Peyer's patch (tissue), 4 donors: Measurements from ENCODE around the gene ZFY. TPM values are rescaled to one million over a fixed set of nuclear protein-coding genes. Genes with fewer than 3 reads are reported as not detected.

ENCODE experiments used
- DNase-seq, 3 donors: peaks; one replicate each; pipeline ENCODE4 v3.0.0-alpha.2; 2017 to 2019
- H3K27ac ChIP-seq, 4 donors: fragments of 200-600 bp; sonication (generic); one replicate each; pipeline ENCODE4 v1.5.1; 2016 to 2019
- H3K27me3 ChIP-seq, 2 donors: fragments of 200-600 bp; sonication (generic); one replicate each; pipeline ENCODE4 v1.5.1; 2019
- H3K36me3 ChIP-seq, 3 donors: fragments of 200-600 bp; sonication (generic); one replicate each; pipeline ENCODE4 v1.5.1; 2016 to 2019
- H3K4me1 ChIP-seq, 4 donors: fragments of 200-600 bp; sonication (generic); one replicate each; pipeline ENCODE4 v1.5.1; 2016 to 2019
- H3K4me3 ChIP-seq, 4 donors: fragments of 200-600 bp; sonication (generic); 1 replicate in 3 of 4; 2 replicates in 1 of 4; pipeline ENCODE4 v1.5.1; 2016 to 2019; ENCODE audit warnings: mild to moderate bottlenecking in 1 of 4
- H3K9me3 ChIP-seq, 4 donors: fragments of 200-600 bp; sonication (generic); one replicate each; pipeline ENCODE4 v1.5.1; 2016 to 2019; ENCODE audit warnings: mild to moderate bottlenecking in 1 of 4
- POLR2A ChIP-seq, 2 donors: fragments of 450-650 bp; IDR thresholded peaks; one replicate each; pipeline ENCODE4 v1.5.1; 2017; ENCODE audit warnings: antibody characterized with exemption in 2 of 2, mild to moderate bottlenecking in 2 of 2, moderate library complexity in 2 of 2
- total RNA-seq, 4 donors: library from RNA; depleted of rRNA; stranded (reverse); fragments of >200 nt; gene quantifications; one replicate each; pipeline ENCODE4 v1.1.0, GENCODE V29; 2016
- TF ChIP-seq, protein P1 (sequence below), 6 experiments: fragments of 450-650 bp in 4 of 6; fragments of 200-600 bp in 2 of 6; sonication (generic) in 1 of 6; IDR thresholded peaks; one replicate each; pipeline ENCODE4 v1.5.1; 2017 to 2019; ENCODE audit warnings: antibody characterized with exemption in 6 of 6, mild to moderate bottlenecking in 3 of 6, moderate library complexity in 1 of 6

ZFY gene
- total RNA-seq, 4 donors from 2014 or later = 15.8 to 16.0 TPM; not detected in 2

DNA sequence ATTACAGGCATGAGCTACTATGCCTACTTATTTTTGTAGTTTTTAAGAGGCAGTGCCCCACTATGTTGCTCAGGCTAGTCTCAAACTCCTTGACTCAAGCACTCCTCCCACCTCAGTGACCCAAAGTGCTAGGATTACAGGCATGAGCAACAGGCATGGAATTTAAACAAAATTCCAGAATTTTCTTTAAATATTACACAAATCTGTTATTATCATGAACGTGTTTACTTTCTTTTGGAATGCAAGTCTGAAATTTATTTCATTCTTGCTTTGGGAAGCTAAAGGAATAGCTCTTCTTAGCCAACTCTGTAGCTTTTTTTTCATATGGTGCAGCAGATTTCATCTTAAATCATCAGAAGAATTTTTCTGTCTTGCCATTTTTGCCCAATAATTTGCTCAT lies 27.8 kb upstream of the ZFY start:
- H3K36me3 ChIP-seq = no peaks in the 10 kb centered on the region
- no peaks in the 10 kb centered on the region for H3K9me3 ChIP-seq
- no peak for DNase-seq
- H3K4me1 ChIP-seq = no peaks in the 10 kb centered on the region
- TF ChIP-seq, protein P1, sequence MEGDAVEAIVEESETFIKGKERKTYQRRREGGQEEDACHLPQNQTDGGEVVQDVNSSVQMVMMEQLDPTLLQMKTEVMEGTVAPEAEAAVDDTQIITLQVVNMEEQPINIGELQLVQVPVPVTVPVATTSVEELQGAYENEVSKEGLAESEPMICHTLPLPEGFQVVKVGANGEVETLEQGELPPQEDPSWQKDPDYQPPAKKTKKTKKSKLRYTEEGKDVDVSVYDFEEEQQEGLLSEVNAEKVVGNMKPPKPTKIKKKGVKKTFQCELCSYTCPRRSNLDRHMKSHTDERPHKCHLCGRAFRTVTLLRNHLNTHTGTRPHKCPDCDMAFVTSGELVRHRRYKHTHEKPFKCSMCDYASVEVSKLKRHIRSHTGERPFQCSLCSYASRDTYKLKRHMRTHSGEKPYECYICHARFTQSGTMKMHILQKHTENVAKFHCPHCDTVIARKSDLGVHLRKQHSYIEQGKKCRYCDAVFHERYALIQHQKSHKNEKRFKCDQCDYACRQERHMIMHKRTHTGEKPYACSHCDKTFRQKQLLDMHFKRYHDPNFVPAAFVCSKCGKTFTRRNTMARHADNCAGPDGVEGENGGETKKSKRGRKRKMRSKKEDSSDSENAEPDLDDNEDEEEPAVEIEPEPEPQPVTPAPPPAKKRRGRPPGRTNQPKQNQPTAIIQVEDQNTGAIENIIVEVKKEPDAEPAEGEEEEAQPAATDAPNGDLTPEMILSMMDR (IDR thresholded peaks at IDR 0.05) = no peak
- TF ChIP-seq POLR2A (IDR thresholded peaks at IDR 0.05) = no peak
- no peak overlapping the region for H3K27ac ChIP-seq
- no peaks in the 10 kb centered on the region for H3K27me3 ChIP-seq
- no peak overlapping the region for H3K4me3 ChIP-seq

DNA sequence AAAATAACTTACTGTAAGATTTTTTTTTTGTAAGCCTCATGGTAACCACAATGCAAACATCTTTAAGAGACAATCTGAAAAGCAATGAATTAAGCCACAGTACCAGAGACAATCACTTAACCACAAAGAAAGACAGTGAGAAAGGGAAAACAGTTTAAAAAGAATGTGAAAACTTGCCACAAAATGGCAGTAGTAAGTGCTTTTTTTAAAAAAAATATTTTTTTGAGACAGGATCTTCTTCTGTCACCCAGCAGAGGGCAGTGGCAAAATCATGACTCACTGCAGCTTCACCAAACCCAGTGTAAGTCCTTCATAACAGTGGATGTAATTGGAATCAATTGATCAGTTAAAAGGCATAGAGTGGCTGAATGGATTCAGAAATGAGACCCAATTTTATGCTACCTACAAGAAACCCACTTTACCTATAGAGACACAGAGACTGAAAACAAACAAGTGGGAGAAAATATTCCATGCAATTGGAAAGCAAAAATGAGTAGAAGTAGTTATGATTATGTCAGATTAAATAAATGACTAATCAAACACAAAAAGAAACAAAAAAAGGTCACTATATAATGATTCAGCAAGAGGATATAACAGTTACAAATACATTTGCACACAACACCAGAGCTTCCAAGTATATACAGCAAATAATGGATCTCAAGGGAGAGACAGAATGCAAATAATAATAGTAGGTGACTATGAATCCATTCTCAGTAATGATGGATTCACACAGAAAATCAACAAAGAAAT lies 21.9 kb upstream of the ZFY start:
- no peak for DNase-seq
- Histone ChIP-seq H3K36me3 (no peaks in the 10 kb centered on the region), H3K27ac (no peak overlapping the region), H3K9me3 (no peaks in the 10 kb centered on the region), H3K4me3 (no peak overlapping the region), H3K27me3 (no peaks in the 10 kb centered on the region), H3K4me1 (no peaks in the 10 kb centered on the region)
- TF ChIP-seq POLR2A (IDR thresholded peaks at IDR 0.05) = no peak
- TF ChIP-seq, protein P1 (IDR thresholded peaks at IDR 0.05) = peak in 3 of 6 experiments; percentile 29 to 48 (median 38)

DNA sequence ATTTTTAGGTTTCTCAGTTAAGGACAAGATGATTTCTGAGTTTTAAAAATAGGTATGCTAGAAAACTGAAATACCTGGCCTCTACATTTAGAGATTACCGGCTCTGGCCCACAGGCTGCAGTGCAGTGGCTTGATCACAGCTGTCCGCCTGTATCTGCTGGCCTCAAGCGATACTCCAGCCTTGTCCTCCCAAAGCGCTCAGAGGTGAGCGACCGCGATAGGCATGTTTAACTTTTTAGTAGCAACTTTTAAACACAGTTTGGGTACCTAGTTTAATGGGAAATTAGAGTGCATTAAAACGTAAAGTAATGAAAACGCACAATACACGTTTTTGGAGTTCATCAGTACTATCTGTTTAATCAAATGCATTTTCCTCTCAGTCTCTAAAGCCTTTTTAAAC lies 1.1 kb upstream of the ZFY start:
- no peaks in the 10 kb centered on the region for H3K9me3 ChIP-seq
- no peaks in the 10 kb centered on the region for H3K27me3 ChIP-seq
- peak overlapping the region in 2 of 4 donors; percentile 99 to 100 for H3K27ac ChIP-seq
- H3K36me3 ChIP-seq = no peaks in the 10 kb centered on the region
- DNase-seq = no peak
- peak overlapping the region in 1 of 4 donors; percentile 71 for H3K4me3 ChIP-seq
- TF ChIP-seq, protein P1 (IDR thresholded peaks at IDR 0.05) = no peak
- TF ChIP-seq POLR2A (IDR thresholded peaks at IDR 0.05) = no peak
- H3K4me1 ChIP-seq = no peaks in the 10 kb centered on the region

DNA sequence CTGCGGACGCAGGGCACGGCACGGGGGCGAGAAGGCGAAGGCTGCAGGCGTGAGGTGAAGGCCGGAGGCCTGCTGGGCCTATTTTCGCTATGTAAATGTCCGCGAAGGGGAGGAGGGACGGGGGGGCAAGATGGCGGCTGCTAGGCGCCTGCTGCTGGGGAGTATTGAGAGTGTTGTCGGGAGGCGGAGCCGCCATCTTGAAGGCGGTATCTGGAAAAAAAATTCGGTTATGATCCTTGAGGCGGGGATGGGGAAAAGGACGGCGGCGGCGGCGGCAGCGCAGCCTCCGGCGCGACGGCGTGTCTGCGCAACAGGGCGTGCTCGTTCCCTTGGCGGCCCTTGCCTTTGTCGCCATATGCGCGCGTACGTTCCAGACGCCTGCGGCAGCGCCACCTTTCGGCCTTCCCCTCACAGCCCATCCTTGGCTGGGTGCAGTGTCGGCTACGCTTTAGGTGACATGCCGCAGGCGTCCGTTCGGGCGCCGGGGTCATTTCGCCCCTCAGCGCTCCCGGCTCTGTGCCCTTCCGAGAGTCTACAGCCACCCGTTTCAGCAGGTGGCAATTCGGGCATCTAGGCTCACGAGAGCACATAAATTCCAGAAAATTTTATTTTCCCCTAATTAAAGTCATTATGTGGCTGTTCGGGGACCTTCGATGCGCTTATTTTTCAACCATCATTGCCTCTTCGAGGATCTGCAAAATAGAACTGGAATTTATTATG lies 695 bp downstream of the ZFY start:
- peak in 1 of 3 donors; percentile 90 for DNase-seq
- no peaks in the 10 kb centered on the region for H3K36me3 ChIP-seq
- peak overlapping the region in 2 of 4 donors; percentile 68 to 71 for H3K4me3 ChIP-seq
- no peaks in the 10 kb centered on the region for H3K4me1 ChIP-seq
- H3K27ac ChIP-seq = peak overlapping the region in 2 of 4 donors; percentile 99 to 100
- no peaks in the 10 kb centered on the region for H3K9me3 ChIP-seq
- no peak for TF ChIP-seq POLR2A (IDR thresholded peaks at IDR 0.05)
- TF ChIP-seq, protein P1 (IDR thresholded peaks at IDR 0.05) = peak in 1 of 6 experiments; percentile 76
- no peaks in the 10 kb centered on the region for H3K27me3 ChIP-seq

DNA sequence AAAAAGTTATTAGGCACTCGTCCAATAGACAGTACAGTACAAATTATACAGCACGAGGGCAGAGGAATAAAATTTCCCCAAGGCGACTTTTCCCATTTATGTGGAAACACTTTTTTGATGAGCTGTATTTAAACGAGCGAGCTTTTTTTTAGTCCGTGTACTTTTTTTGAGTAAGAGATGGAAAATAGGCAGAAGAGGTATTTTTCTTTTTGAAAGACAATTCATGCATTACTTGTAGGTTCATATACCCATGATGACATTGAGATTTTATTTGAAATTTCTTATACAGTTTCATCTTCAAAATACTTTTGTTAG lies 1.2 kb downstream of the ZFY start:
- no peaks in the 10 kb centered on the region for H3K9me3 ChIP-seq
- H3K27ac ChIP-seq = peak overlapping the region in 2 of 4 donors; percentile 99 to 100
- H3K27me3 ChIP-seq = no peaks in the 10 kb centered on the region
- H3K36me3 ChIP-seq = no peaks in the 10 kb centered on the region
- TF ChIP-seq, protein P1 (IDR thresholded peaks at IDR 0.05) = no peak
- no peak for TF ChIP-seq POLR2A (IDR thresholded peaks at IDR 0.05)
- DNase-seq = no peak
- no peaks in the 10 kb centered on the region for H3K4me1 ChIP-seq
- peak overlapping the region in 2 of 4 donors; percentile 68 to 71 for H3K4me3 ChIP-seq
